Fibroblast of villous mesenchyme (primary cell): ENCODE measurements around the gene TIAM1. TPM values are rescaled to one million over a fixed set of nuclear protein-coding genes. Genes with fewer than 3 reads are reported as not detected.
"Not testable (repeated sequence)": the region's sequence is repeated elsewhere in the genome, so short reads cannot be mapped to it uniquely, and the experiment has no call there.

Experiments used
- DNase-seq: peaks from one replicate; pipeline ENCODE4 v3.0.0-alpha.2; 2010; ENCODE audit warnings: low read depth
- H3K4me3 ChIP-seq: 2 replicates; pipeline ENCODE4 v1.5.1; 2011; ENCODE audit warnings: low read depth, mild to moderate bottlenecking, low read length
- total RNA-seq: library from RNA; depleted of rRNA; stranded (reverse); fragments of >200 nt; gene quantifications from 2 replicates; pipeline ENCODE4 v1.2.3, GENCODE V29; 2012
- TF ChIP-seq, protein P1 (sequence below): IDR thresholded peaks from 2 replicates; pipeline ENCODE4 v1.5.1; 2012; ENCODE audit warnings: low read depth, mild to moderate bottlenecking, low read length; ENCODE audit not compliant: insufficient read depth

TIAM1 gene
- total RNA-seq, 1 donor, result 0.43 TPM

DNA sequence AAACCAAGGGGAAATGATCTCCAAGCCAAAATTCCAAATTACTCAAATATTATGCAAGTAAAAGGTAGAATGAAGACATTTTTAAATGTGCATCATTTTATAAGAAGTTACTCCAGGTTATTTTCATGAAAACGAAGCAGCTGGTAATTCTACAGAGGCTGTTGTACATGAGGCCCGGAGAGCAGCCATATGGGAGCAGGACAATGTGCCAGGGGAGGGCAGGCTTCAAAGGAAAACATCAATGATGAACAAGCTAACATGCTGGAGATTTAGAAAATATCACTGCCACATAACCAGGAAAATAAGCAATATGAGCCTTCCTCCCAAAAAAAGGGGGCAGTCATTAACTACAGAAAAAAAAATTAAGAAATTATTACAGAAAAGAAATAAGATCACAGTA is 109.1 kb downstream of the TIAM1 start:
- TF ChIP-seq, protein P1, sequence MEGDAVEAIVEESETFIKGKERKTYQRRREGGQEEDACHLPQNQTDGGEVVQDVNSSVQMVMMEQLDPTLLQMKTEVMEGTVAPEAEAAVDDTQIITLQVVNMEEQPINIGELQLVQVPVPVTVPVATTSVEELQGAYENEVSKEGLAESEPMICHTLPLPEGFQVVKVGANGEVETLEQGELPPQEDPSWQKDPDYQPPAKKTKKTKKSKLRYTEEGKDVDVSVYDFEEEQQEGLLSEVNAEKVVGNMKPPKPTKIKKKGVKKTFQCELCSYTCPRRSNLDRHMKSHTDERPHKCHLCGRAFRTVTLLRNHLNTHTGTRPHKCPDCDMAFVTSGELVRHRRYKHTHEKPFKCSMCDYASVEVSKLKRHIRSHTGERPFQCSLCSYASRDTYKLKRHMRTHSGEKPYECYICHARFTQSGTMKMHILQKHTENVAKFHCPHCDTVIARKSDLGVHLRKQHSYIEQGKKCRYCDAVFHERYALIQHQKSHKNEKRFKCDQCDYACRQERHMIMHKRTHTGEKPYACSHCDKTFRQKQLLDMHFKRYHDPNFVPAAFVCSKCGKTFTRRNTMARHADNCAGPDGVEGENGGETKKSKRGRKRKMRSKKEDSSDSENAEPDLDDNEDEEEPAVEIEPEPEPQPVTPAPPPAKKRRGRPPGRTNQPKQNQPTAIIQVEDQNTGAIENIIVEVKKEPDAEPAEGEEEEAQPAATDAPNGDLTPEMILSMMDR, result no peak
- DNase-seq, result no peak
- no peak overlapping the region for H3K4me3 ChIP-seq

DNA sequence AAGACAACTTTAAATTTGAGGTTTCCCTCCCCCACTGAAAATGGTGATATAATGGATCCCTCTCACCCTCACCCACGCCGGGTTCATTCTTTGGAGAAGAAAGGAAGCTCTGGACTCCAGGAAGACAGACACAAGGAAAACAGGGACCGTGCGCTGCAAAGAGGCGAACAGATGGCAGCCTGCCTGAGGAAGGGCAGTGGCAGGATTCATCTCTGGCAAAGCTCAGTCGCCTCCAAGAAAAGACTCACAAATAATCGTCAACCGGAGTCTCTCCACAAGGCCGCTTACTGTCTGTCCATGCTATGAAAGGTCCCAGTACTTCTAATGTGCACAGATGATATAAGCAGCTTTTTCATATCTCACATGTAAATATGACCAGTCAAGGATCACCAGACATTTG is 110.3 kb downstream of the TIAM1 start:
- TF ChIP-seq, protein P1, result no peak
- no peak overlapping the region for H3K4me3 ChIP-seq
- no peak for DNase-seq

DNA sequence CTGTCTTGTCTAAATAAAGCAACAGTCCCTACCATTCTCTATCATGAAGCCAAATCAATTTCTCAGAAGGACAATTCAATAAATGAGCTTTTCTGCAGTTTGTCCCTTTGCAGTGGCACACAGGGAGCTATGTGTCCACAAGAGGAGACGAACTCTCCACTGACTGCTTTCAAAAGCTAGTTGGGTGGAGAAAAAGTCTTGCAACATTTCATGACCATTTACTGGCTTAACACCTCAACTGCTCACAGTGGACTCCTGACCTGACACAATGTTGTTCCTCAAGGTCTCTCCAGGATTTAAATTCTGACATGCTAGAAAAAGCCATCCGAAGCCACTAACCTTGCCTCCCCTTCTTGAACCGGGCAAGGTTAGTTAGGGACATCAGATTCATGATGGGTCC is 111.7 kb downstream of the TIAM1 start:
- DNase-seq, result no peak
- no peak overlapping the region for H3K4me3 ChIP-seq
- TF ChIP-seq, protein P1, result no peak

DNA sequence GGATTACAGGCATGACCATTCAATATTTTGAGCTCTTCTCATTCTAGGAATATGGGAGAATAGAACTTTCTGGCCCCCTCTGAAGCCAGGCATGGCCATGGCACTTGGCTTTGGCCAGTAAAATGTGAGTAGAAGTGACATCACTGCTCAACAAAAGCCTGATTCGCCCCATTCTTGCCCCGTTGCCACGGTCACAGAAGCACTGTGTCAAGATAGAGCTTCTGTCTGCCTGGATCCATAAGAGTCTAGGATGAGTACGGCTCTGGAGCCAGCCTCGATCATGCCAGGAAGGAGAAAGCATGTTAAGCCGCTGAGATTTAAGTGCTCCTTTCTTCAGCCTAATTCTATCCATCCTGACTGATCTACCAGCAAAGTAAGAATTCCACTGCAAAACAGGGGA is 113.1 kb downstream of the TIAM1 start:
- TF ChIP-seq, protein P1, result no peak
- H3K4me3 ChIP-seq, result no peak overlapping the region

DNA sequence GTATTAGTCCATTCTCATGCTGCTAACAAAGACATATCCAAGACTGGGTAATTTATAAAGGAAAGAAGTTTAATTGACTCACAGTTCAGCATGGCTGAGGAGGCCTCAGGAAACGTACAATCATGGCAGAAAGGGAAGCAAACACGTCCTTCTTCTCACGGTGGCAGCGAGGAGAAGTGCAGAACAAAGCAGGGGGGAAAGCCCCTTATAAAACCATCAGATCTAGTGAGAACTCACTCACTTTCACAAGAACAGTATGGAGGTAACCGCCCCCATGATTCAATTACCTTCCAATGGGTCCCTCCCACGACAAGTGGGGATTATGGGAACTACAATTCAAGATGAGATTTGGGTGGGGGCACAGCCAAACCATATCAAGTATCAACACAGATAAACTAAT is 115.3 kb downstream of the TIAM1 start:
- not testable (repeated sequence) for H3K4me3 ChIP-seq, DNase-seq

More for the DNA sequence above, 113.1 kb downstream of the TIAM1 start:
- no peak for DNase-seq

DNA sequence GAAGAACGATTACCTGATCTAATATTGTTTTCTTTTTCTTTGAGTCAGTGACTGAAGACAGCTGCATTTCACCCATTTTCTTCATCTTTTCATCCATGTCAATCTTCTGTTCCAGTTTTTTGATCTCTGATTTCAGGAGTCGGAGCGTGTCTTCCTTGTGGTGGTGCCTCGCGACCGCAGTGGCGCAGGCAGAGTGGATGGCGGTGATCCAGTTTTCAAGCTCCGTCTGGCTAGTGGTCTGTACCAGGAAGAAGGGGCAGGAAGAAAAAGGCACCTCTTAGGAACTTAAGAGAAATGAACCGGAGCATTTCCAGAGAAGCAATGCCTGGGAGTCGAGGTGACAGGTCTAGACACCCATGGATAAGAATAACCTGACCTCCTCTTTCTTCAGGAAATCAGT is 118.3 kb downstream of the TIAM1 start:
- H3K4me3 ChIP-seq, result no peak overlapping the region
- TF ChIP-seq, protein P1, result no peak
- DNase-seq, result no peak

DNA sequence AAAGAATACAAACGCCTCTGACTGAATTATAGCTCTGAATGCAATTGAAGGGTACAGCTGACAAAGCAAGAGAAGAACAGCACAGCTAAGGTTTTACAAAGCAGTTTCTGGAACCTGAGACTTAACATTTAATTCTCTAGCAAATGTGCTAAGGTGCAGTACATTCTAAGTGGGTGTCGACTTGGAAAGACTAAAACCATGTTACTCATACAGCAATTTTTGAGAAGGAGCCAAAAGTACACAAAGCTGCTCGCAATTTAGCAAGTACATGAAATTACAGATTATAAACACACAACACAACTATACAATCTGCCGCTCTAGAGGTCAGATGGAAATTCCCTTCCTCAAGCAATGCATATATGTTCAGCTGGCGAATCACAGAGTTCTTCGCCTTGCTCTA is 121.9 kb downstream of the TIAM1 start:
- no peak overlapping the region for H3K4me3 ChIP-seq
- DNase-seq, result no peak
- TF ChIP-seq, protein P1, result no peak
